ENCODE results near the gene DUS1L.

Gene DUS1L

DNA sequence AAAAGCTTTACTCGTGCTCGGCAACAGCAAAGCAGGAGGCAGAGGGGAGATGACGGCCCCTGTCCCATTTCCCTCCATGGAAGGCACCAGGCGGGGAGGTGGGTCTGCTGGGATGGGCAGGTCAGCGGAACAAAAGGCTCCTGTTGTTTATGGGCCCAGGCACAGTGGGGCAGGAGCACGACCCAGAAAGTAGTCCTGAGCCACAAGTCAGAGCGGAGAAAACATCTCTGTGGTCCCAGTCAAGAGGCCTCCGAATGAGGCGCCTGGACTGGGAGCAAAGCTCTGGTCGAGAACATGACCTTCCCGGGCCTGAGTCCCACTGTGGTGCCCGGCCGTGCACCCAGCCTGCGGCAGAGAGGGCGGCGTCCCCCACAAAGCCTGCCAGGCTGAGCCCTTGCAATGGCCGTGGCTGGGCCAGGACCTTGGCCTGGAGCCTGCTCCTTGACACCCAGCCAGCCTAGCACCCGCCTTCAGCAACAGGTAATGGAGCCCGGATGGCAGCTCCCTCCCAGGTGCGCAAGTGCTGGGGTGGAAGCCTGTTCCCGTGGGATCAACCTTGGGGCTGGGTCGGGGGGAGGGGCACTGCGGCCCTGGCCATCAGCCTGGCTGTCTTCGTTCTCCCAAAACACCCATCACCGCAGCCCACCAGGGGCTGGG is 17.6 kb downstream of the DUS1L start:
- TF ChIP-seq, protein P1, sequence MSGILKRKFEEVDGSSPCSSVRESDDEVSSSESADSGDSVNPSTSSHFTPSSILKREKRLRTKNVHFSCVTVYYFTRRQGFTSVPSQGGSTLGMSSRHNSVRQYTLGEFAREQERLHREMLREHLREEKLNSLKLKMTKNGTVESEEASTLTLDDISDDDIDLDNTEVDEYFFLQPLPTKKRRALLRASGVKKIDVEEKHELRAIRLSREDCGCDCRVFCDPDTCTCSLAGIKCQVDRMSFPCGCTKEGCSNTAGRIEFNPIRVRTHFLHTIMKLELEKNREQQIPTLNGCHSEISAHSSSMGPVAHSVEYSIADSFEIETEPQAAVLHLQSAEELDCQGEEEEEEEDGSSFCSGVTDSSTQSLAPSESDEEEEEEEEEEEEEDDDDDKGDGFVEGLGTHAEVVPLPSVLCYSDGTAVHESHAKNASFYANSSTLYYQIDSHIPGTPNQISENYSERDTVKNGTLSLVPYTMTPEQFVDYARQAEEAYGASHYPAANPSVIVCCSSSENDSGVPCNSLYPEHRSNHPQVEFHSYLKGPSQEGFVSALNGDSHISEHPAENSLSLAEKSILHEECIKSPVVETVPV (CRISPR knock-in tag; IDR thresholded peaks at IDR 0.05) = no peak
- TF ChIP-seq ARNTL (CRISPR knock-in tag; IDR thresholded peaks at IDR 0.05; ENCODE audit: borderline replicate concordance, low read depth) (no peak), ZNF70 (CRISPR knock-in tag; IDR thresholded peaks at IDR 0.05) (no peak), ZNF565 (CRISPR knock-in tag; conservative IDR thresholded peaks at IDR 0.05; ENCODE audit: low read depth) (no peak), SNAI2 (CRISPR knock-in tag; IDR thresholded peaks at IDR 0.05) (no peak), ZFP30 (CRISPR knock-in tag; IDR thresholded peaks at IDR 0.05) (no peak), RARB (CRISPR knock-in tag; IDR thresholded peaks at IDR 0.05) (no peak), TSHZ2 (CRISPR knock-in tag; IDR thresholded peaks at IDR 0.05) (no peak), ZNF8 (CRISPR knock-in tag; IDR thresholded peaks at IDR 0.05) (no peak), CREB5 (CRISPR knock-in tag; IDR thresholded peaks at IDR 0.05; ENCODE audit: low read depth) (no peak), ISL1 (CRISPR knock-in tag; IDR thresholded peaks at IDR 0.05) (no peak), ESRRG (CRISPR knock-in tag; IDR thresholded peaks at IDR 0.05) (no peak), BACH2 (CRISPR knock-in tag; IDR thresholded peaks at IDR 0.05; ENCODE audit: borderline replicate concordance) (no peak), GLIS3 (CRISPR knock-in tag; IDR thresholded peaks at IDR 0.05) (no peak), TCF4 (CRISPR knock-in tag; IDR thresholded peaks at IDR 0.05; ENCODE audit: borderline replicate concordance) (no peak), TOX (CRISPR knock-in tag; IDR thresholded peaks at IDR 0.05; ENCODE audit: borderline replicate concordance) (no peak), ZFP3 (CRISPR knock-in tag; IDR thresholded peaks at IDR 0.05) (no peak)
- TF ChIP-seq, protein P2, sequence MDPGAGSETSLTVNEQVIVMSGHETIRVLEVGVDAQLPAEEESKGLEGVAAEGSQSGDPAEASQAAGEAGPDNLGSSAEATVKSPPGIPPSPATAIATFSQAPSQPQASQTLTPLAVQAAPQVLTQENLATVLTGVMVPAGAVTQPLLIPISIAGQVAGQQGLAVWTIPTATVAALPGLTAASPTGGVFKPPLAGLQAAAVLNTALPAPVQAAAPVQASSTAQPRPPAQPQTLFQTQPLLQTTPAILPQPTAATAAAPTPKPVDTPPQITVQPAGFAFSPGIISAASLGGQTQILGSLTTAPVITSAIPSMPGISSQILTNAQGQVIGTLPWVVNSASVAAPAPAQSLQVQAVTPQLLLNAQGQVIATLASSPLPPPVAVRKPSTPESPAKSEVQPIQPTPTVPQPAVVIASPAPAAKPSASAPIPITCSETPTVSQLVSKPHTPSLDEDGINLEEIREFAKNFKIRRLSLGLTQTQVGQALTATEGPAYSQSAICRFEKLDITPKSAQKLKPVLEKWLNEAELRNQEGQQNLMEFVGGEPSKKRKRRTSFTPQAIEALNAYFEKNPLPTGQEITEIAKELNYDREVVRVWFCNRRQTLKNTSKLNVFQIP (CRISPR knock-in tag; IDR thresholded peaks at IDR 0.05; ENCODE audit: borderline replicate concordance, low read depth) = no peak
- TF ChIP-seq, protein P3, sequence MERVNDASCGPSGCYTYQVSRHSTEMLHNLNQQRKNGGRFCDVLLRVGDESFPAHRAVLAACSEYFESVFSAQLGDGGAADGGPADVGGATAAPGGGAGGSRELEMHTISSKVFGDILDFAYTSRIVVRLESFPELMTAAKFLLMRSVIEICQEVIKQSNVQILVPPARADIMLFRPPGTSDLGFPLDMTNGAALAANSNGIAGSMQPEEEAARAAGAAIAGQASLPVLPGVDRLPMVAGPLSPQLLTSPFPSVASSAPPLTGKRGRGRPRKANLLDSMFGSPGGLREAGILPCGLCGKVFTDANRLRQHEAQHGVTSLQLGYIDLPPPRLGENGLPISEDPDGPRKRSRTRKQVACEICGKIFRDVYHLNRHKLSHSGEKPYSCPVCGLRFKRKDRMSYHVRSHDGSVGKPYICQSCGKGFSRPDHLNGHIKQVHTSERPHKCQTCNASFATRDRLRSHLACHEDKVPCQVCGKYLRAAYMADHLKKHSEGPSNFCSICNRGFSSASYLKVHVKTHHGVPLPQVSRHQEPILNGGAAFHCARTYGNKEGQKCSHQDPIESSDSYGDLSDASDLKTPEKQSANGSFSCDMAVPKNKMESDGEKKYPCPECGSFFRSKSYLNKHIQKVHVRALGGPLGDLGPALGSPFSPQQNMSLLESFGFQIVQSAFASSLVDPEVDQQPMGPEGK (CRISPR knock-in tag; IDR thresholded peaks at IDR 0.05; ENCODE audit: borderline replicate concordance) = no peak
- no peak for ATAC-seq

- ATAC-seq = no peak
- no peak for TF ChIP-seq TOX (CRISPR knock-in tag; IDR thresholded peaks at IDR 0.05; ENCODE audit: borderline replicate concordance)
- no peak for TF ChIP-seq ZFP30 (CRISPR knock-in tag; IDR thresholded peaks at IDR 0.05)
- TF ChIP-seq RARB (CRISPR knock-in tag; IDR thresholded peaks at IDR 0.05) = no peak
- TF ChIP-seq ESRRG (CRISPR knock-in tag; IDR thresholded peaks at IDR 0.05) = no peak
- no peak for TF ChIP-seq ARNTL (CRISPR knock-in tag; IDR thresholded peaks at IDR 0.05; ENCODE audit: borderline replicate concordance, low read depth)
- no peak for TF ChIP-seq TCF4 (CRISPR knock-in tag; IDR thresholded peaks at IDR 0.05; ENCODE audit: borderline replicate concordance)
- TF ChIP-seq, protein P2 (CRISPR knock-in tag; IDR thresholded peaks at IDR 0.05; ENCODE audit: borderline replicate concordance, low read depth) = no peak
- TF ChIP-seq ZNF565 (CRISPR knock-in tag; conservative IDR thresholded peaks at IDR 0.05; ENCODE audit: low read depth) = no peak
- no peak for TF ChIP-seq CSDC2 (CRISPR knock-in tag; IDR thresholded peaks at IDR 0.05)
- TF ChIP-seq BACH2 (CRISPR knock-in tag; IDR thresholded peaks at IDR 0.05; ENCODE audit: borderline replicate concordance) = no peak
- TF ChIP-seq ZNF8 (CRISPR knock-in tag; IDR thresholded peaks at IDR 0.05) = no peak
- TF ChIP-seq ISL1 (CRISPR knock-in tag; IDR thresholded peaks at IDR 0.05) = no peak
- TF ChIP-seq CREB5 (CRISPR knock-in tag; IDR thresholded peaks at IDR 0.05; ENCODE audit: low read depth) = no peak
- TF ChIP-seq ZNF70 (CRISPR knock-in tag; IDR thresholded peaks at IDR 0.05) = no peak
- TF ChIP-seq TSHZ2 (CRISPR knock-in tag; IDR thresholded peaks at IDR 0.05) = no peak
- TF ChIP-seq ZFP3 (CRISPR knock-in tag; IDR thresholded peaks at IDR 0.05) = no peak
Measured at GRCh38 chr17:82047379-82047778, 18.2 kb downstream of the DUS1L start.
